ENCODE results near the gene PLPPR3. TPM values are rescaled to one million over a fixed set of nuclear protein-coding genes. Genes with fewer than 3 reads are reported as not detected.

Gene PLPPR3
- total RNA-seq, 1 experiment from 2014 or later, result 13.6 TPM

DNA sequence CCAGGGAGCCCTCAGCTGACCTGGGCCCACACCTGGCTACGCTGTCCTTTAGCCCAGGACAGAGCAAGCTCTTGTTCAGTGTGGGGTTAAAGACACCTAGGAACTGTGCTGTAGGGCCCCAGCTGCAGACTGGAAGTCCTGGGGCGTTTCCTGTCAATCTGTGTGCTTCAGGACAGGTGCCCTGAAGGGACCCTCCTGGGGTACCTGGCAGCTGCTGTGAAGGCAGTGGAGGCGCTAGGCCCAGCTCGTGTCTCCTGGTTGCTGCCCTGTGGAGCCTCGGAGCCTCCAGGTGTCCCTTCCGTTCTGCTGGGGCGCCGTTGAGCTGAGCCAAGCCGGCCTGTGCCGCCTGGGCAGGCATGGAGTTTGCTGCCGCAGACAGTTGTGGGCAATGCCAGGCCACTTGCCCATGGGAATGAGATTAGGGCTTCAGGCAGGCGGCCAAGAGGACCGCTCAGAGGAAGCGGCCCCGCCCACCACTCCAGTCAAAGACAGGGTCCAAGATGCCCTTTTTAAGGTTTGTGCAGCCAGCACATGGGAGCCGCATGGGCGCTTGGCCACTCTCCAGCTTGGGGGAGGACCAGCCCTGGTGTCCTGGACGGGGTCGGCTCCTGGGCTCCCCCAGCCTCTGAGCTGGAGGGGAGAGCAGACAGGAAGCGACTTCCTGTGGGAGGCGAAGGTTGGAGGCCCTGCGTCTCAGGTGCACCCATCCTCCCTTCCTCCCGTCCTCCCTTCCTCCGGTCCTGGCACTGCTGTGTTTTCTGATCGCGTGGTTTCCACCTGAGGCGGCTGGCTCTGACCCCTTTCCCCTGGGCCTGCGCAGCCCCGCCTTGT is 20.5 kb downstream of the PLPPR3 start:
- no peak for DNase-seq (ENCODE audit: low read depth)
- in situ Hi-C loops (cut with HindIII; ENCODE audit: low pct_unique_long_range_greater_than_20kb, low sequenced_read_pairs), result no loop called here

DNA sequence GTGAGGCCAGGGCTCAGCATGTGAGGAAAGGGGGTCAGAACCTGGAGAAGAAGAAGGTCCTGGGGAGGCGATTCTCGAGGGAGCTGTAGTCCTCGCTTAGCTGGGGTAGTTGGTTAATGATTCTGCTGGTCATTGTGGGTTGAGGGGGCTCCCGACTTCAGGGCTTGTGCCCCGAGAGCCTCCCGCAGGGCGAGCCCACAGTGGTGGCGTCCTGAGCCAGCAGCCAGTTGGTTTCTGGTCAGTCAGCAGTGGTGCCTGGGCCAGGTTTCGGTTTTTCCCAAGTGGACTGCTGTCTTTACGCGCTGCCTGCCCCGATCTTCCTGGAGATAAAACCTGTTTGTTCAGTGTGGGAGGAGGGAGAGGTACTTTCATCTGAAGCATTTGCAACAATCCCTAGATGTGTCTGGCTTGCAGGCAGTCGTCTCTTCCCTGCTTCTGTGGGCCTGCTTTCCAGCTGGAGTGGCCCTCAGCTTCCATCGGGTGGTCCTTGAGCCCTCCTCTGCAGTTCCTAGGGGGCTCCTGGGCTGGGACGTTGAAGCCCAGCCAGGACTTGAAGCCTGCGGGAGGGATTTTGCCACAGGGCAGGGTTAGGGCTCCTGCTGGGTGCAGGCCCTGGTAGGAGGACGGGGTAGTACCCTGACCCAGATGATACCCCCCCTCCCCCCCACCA is 21.3 kb downstream of the PLPPR3 start:
- in situ Hi-C loops (cut with HindIII; ENCODE audit: low pct_unique_long_range_greater_than_20kb, low sequenced_read_pairs), result no loop called here
- no peak for DNase-seq (ENCODE audit: low read depth)

DNA sequence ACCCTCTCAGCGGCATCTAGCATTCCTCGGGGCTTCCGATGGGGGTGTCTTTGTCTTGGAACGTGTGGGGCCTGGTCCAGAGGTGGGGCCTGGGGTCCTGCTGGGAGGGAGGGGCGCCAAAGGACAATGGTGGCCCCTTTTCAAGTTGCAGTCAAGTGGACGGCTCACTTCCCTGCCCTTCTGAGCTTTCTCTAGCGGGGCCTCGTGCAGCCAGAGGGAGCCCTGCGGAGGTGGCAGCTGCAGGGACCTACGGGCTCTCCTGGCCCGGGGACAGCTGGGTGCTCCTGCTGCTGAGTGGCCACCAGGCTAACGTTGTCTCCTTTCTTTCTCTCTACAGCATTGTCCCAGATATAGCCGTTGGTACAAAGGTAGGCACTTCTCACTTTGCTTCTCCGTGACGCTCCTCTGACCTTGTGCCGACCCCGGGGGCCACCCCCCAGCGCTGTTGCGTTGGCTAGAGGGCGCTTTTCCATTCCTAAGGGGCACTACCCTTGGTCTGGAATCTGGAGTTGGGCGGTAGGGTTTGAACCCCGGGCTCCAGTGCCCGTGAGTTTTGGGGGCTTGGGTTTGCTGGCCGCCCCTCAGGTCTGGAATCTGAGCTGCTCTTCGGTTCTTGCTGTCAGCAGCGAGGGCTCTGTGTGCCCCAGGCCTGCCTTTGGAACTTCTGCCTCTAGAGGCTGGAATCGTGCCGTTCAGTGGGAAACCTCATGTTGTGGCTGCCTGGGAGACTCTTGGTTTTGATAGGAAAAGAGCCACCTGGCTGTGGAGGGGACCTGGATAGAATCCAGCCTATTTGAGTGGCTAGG is 22.5 kb downstream of the PLPPR3 start:
- DNase-seq (ENCODE audit: low read depth), result peak; percentile 20
- in situ Hi-C loops (cut with HindIII; ENCODE audit: low pct_unique_long_range_greater_than_20kb, low sequenced_read_pairs), result no loop called here

DNA sequence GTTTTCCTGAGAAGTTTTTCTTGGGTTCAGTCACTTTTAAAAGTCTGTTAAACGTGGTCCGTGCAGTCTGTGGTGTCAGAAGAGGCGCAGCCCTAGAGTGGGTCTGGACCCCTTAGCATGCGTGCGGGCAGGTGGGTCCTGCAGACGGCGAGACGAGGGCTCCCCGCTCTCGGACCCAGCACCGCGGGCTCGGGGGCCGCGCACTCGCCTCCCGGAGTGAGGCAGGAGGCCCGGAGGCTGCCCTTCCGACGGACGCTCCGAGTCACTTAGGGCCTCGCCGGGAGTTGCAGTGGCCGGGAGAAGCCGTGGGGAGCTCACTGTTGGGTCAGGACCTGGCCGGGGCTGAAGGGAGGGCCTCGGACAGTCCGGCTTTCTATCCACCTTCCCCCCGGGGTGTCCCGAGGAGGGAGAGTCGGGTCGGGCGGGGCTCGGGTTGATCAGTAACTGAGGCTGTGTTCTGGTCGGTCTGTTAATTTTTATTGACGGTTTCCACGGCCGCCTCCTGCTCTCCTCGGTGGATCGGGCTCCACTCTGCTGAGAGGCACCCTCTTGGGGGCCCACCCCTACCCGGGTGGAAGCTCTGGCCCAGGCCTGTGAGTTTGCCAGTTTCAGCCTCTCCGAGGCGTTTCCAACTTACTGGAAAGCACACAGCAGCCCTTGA is 23.2 kb downstream of the PLPPR3 start:
- in situ Hi-C loops (cut with HindIII; ENCODE audit: low pct_unique_long_range_greater_than_20kb, low sequenced_read_pairs), result no loop called here
- DNase-seq (ENCODE audit: low read depth), result peak; percentile 42

DNA sequence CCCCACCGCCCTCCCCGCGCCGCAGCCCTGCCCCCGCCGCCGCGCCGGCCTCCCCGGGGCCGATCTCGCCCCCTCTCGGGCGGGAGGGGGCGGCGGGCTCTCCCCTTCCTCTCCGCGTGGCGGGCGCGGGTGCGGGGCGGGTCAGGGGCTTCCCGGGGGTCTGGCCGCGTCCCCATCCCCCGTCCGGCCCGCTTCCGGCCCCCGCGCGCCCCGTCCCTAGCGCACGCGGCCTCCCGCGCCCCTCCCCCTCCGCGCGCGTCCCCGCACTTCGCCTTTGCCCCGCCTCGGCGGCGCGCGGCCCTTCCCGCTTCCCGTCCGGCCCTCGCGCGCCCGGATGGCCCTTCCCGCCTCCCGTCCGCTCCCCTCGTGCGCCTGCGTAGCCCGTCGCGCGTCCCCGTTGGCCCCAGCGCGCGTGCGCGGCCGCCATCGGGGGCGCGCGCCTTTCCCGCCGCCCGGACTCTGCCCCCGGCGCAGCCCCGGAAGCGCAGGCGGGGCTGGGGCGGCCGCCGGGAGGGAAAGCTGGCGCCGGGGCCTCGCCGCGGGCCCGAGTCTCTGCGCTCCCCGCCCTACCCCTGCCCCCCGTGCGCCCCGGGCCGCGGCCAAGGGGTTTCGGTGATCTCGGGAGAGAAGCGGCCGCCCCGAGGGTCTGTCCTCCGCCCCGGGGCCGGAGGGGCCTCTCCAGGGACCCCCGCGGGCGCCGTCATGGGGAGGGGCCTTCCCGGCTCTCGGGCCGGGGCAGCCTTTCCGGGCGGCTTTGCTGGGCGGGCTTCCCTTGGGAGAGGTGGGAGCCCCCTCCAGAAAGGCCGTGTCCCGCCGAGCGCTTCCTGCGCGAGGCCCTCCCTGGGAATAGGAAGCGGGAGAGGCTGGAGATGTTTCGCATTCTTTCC is 24.0 kb downstream of the PLPPR3 start:
- in situ Hi-C loops (cut with HindIII; ENCODE audit: low pct_unique_long_range_greater_than_20kb, low sequenced_read_pairs), result no loop called here
- peak; percentile 79 for DNase-seq (ENCODE audit: low read depth)

DNA sequence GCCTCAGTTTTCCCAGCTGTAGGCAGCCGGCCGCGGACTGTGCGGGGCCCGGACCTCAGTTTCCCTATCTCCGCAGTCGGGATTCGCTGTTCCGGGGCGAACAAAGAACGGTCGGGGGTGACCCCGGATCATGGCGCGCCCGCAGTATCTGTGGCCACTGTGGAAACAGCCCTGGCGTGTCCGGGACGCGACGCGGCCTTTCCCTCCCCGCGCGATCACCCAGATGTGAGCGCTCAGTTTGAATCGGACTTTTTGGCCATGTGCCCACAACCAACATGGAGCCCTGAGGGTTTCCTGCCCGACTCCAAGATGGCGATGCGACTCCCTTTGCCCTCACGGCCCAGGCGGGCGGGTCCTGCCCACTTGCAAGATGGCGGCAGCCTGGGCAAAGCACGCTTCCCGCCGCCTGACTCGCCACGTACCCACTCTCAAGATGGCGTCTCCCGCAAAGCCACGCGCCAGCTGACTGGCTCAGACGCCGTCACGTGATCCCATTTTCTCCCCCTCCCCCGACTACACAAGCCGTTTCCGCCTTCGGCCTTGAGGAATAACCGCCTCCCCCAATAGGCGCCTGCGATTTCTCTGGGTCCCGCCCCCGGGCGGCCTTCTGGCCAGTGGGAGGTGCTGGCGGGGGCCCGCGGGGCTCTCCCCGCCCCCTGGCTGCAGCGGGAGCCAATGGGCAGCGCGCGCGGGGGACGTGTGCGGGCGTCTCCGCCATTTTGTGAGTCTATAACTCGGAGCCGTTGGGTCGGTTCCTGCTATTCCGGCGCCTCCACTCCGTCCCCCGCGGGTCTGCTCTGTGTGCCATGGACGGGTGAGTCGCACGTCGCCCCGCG is 24.8 kb downstream of the PLPPR3 start, which contains the start of gene PTBP1:
Gene PTBP1 (plus strand): TSS at position 761 of the 836 bp plus-strand sequence. CDS start 46 bp downstream, at position 807.
- DNase-seq (ENCODE audit: low read depth), result peak; percentile 99
- in situ Hi-C loops (cut with HindIII; ENCODE audit: low pct_unique_long_range_greater_than_20kb, low sequenced_read_pairs), result no loop called here

DNA sequence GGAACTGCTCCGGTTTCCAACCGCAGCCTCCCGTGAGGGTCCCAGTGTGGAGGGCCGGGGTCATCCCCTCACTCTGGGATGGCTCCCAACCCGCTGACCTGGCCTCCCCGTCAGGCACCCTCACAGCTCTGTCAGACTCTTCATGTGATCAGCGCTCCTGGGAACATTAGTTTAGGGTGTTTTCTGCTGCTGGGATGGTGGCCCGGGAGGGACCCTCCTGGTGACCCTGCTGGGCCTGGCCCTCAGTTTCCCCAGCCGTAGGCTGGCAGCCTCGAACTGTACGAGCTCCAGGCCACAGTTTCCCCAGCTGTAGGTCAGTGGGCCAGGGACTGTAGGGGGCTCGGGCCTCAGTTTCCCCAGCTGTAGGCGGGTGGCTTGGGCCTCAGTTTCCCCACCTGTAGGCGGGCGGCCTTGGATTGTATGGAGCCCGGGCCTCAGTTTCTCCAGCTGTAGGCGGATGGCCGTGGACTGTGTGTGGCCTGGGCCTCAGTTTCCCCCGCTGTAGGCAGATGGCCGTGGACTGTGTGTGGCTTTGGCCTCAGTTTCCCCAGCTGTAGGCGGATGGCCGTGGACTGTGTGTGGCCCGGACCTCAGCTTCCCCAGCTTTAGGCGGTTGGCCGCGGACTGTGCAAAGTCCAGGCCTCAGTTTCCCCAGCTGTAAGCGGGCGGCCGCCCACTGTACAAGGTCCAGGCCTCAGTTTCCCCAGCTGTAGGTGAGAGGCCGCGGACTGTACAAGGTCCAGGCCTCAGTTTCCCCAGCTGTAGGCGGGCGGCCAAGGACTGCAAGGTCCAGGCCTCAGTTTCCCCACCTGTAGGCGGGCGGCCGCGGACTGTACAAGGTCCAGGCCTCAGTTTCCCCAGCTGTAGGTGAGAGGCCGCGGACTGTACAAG is 25.8 kb downstream of the PLPPR3 start:
- in situ Hi-C loops (cut with HindIII; ENCODE audit: low pct_unique_long_range_greater_than_20kb, low sequenced_read_pairs), result no loop called here
- DNase-seq (ENCODE audit: low read depth), result no peak

DNA sequence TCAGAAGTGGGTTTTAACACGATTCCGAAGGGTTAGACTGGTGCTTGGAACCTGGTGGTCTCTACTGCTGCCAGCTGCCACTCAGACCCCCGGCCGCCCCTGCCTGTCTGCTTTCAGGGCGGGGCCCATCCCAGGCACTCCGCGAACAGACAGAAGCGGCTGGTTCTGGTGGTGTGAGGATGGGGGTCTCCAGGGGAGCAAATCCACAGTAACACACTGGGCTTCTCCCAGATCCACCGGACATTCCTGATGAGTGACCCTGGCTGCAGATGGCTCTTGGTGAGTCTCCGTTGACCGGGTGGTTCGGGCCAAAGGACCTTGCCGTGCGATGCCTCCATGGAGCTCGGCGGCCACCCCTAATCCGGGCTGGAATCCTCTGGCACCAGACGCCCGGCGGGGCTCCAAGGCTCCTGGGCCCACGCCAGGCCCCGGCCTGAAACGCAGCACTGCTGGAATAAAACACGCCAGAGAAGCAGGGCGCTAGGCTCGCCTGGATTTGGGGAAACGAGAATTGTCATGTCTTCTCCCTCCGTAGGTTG is 26.6 kb downstream of the PLPPR3 start:
- in situ Hi-C loops (cut with HindIII; ENCODE audit: low pct_unique_long_range_greater_than_20kb, low sequenced_read_pairs), result no loop called here
- DNase-seq (ENCODE audit: low read depth), result no peak

DNA sequence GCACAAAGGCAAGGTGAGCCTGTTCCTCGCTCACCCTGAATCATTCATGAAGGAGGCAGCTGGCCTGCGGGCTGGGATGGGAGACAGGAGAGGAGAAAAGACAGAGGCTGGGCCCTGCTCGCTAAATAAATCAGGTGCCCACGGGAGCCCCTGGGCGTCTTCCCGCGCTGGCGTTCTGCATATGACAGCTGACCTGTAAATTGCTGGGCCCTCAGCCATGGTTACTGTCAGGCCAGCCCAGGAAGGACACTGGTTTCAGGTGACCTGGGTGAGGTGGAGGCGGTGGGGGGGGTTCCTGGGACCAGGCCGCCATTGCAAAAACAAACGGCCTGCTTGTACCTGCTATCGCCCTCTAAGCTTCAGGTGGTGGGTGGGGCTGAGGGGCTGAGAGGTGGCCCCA is 27.9 kb downstream of the PLPPR3 start:
- in situ Hi-C loops (cut with HindIII; ENCODE audit: low pct_unique_long_range_greater_than_20kb, low sequenced_read_pairs), result no loop called here
- no peak for DNase-seq (ENCODE audit: low read depth)

DNA sequence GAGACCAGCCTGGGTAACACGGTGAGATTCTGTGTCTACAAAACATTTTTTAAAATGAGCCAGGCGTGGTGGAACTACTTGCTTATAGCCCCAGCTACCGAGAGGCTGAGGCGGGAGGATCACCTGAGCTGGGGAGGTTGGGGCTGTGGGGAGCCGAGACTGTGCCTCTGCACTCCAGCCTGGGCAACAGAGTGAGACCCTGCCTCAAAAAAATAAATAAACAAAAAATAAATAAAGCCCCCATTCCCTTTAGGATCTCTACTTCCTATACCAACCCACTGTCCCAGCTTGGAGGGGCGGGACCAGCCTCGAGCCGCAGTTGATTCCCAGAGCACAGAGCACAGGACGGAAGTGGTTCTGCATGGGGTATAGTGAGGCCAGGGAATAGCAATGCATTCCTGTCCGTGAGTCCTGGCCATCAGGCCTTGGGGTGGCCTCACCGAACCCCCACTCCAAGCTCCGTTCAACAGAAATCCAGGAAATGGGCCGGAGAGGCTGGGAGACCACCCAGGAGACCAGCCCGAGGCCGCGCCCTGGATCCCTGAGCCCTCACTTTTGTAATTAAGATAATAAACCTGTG is 29.4 kb downstream of the PLPPR3 start:
- in situ Hi-C loops (cut with HindIII; ENCODE audit: low pct_unique_long_range_greater_than_20kb, low sequenced_read_pairs), result no loop called here
- no peak for DNase-seq (ENCODE audit: low read depth)

DNA sequence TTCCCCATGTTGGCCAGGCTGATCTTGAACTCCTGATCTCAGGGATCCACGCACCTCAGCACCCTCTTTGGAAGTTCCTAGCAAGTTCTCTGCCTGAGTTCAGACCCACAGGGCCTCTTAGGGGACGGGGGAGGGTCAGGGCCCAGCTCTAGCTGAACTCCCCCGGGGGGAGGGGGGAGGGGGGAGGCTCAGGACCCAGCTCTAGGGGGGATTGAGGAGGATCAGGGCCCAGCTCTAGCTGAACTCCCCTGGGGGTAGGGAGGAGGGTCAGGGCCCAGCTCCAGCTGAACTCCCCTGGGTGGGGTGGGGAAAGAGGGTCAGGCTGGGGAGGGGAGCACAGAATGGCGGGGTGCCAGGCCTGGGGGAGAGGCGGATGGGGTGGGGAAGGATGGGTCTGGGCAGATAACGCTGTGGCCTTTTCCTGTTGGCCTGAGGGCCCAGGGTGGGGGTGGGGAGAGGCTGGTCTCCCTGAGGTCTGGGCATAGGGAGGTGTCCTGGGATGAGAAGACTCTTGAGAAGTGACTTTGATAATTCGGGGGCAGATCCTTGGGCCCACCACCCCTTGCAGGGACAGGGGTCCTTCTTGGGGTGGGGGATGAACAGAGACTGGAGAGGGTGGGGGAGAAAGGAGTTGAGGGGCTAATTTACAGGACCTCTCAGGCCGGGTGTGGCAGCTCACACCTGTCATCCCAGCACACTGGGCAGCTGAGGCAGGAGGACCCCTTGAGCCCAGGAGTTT is 30.0 kb downstream of the PLPPR3 start:
- no peak for DNase-seq (ENCODE audit: low read depth)
- in situ Hi-C loops (cut with HindIII; ENCODE audit: low pct_unique_long_range_greater_than_20kb, low sequenced_read_pairs), result no loop called here

DNA sequence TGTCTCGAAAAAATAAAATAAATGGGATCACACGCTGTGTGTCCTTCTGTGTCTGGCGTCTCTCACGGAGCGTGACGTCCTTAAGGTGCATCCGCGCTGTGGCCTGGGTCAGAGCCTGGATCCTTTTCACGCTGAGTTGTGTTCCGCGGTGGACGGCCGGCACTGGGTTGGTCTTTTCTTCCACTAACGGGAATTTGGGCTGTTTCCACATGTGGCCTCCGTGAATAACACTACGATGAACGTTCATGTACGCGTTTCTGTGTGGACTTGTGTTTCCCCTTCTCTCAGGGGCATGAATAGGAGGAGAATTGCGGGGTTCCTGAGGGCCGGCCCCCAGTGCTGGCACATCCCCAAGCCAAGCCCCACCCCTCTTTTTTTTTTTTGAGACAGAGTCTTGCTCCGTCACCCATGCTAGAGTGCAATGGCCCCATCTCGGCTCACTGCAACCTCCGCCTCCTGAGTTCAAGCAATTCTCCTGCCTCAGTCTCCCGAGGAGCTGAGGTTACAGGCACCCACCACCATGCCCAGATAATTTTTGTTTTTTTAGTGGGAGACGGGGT is 30.7 kb downstream of the PLPPR3 start:
- in situ Hi-C loops (cut with HindIII; ENCODE audit: low pct_unique_long_range_greater_than_20kb, low sequenced_read_pairs), result no loop called here
- DNase-seq (ENCODE audit: low read depth), result no peak

DNA sequence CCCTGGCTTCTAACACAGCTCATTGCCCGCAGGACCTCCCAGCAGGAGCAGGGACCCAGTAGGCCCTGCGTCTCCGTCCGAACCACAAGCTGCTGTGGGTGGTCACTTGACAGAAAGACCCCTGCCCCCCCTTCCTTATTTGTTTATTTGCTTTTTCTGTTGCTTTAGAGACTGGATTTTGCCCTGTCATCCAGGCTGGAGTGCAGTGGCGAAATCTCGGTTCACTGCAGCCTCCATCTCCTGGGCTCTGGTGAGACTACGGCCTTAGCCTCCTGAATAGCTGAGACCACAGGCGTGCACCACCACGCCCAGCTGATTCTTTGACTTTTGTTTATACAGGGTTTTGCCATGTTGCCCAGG is 32.1 kb downstream of the PLPPR3 start:
- DNase-seq (ENCODE audit: low read depth), result no peak
- in situ Hi-C loops (cut with HindIII; ENCODE audit: low pct_unique_long_range_greater_than_20kb, low sequenced_read_pairs), result no loop called here

DNA sequence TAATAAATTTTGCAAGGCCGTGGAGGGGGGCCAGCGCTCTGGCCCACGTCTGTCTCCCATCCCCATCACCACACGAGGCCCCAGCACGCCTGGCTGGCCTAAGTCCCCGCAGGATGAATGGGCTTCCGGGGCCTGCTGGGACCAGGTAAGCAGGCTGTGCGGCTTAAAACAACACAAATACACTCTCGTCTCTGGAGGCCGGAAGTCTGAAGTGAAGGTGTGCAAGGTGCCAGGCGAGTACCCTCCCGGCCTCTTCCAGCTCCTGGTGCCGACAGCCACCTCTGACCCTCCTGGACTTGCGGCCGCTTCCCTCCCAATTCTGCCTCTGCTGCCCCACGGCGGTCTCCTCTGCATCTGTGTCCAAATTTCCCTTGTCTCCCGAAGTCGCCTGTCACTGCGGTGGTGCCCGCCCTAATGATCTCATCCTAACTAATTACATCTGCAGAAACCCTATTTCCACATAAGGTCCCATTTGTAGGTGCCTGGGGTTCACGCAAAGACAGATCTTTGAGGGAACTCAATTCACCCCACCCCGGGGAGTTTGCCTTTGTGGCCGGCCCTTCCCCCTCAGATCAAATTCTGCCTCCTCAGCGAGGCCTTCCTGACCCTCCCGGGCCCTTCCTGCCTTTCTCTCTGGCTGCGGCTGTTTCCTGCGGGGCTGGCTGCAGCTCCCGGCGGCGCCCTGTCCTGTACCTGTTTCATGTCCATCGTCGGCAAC is 32.6 kb downstream of the PLPPR3 start:
- in situ Hi-C loops (cut with HindIII; ENCODE audit: low pct_unique_long_range_greater_than_20kb, low sequenced_read_pairs), result no loop called here
- no peak for DNase-seq (ENCODE audit: low read depth)
